DND-41 (cell line): ENCODE measurements around the gene PSMF1.

ENCODE experiments used
- EZH2 ChIP-seq: IDR thresholded peaks from 3 replicates; pipeline ENCODE4 v1.6.1; 2012; ENCODE audit warnings: borderline replicate concordance, low read depth, mild to moderate bottlenecking, moderate library complexity, low read length, inconsistent platforms; ENCODE audit not compliant: severe bottlenecking
- TF ChIP-seq, protein P1 (sequence below): IDR thresholded peaks from 2 replicates; pipeline ENCODE4 v1.5.1; 2012; ENCODE audit warnings: borderline replicate concordance, low read length, moderate library complexity, mild to moderate bottlenecking; ENCODE audit not compliant: poor library complexity, severe bottlenecking; ENCODE audit errors: extremely low read depth

DNA sequence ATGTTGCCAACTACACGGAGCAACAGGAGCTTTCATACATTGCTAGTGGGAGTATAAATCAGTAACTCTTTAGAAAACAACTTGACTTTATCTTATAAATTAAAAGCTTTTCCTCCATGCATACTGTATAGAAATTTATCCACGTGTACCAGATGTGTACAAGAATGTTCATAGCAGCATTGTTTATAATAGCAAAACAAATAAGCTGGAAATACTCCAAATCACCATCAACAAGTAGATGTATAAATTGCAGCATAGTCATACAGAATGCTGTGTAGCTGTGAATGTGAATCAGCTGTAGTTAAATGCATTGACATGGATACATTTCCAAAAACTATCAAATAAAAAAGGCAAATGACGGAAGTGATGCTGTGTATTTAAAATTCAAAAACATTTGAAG lies 6.0 kb downstream of the PSMF1 start:
- TF ChIP-seq, protein P1, sequence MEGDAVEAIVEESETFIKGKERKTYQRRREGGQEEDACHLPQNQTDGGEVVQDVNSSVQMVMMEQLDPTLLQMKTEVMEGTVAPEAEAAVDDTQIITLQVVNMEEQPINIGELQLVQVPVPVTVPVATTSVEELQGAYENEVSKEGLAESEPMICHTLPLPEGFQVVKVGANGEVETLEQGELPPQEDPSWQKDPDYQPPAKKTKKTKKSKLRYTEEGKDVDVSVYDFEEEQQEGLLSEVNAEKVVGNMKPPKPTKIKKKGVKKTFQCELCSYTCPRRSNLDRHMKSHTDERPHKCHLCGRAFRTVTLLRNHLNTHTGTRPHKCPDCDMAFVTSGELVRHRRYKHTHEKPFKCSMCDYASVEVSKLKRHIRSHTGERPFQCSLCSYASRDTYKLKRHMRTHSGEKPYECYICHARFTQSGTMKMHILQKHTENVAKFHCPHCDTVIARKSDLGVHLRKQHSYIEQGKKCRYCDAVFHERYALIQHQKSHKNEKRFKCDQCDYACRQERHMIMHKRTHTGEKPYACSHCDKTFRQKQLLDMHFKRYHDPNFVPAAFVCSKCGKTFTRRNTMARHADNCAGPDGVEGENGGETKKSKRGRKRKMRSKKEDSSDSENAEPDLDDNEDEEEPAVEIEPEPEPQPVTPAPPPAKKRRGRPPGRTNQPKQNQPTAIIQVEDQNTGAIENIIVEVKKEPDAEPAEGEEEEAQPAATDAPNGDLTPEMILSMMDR: no peak
- TF ChIP-seq EZH2: no peak
